HG03469 (cell line): ENCODE measurements around the gene FAM13A.

ENCODE experiments used
- ATAC-seq: cut with Tn5 transposase; IDR thresholded peaks from one replicate; pipeline ENCODE4 v1.9.1; 2021; ENCODE audit warnings: mild to moderate bottlenecking, moderate library complexity, moderate number of reproducible peaks; ENCODE audit not compliant: unreplicated experiment

The FAM13A gene

GRCh38 chr4:88754796-88755195, 302.2 kb downstream of the FAM13A start:
- no peak for ATAC-seq

GRCh38 chr4:88753658-88754571, 303.1 kb downstream of the FAM13A start:
- no peak for ATAC-seq

GRCh38 chr4:88752754-88753153, 304.2 kb downstream of the FAM13A start:
- no peak for ATAC-seq

DNA sequence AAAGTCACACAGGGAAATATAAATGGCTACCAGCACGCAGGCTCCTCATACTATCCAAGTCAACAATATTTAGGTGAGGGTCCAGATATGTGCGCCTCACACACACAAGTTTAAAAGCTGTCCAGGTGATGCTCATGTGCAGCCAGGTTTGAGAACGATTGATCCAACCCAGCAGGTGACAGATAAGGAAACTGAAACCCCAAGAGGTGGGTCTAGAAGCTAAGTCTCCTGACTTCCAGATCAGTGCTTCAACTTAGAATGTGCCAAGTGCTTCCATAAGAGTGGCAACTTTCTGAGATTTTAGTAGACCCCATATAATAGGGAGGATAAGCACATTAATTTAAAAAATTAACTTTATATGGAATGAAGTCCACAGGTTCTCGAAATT, 304.9 kb downstream of the FAM13A start:
- ATAC-seq: no peak

- ATAC-seq: no peak
Measured at GRCh38 chr4:88751258-88752075, 305.5 kb downstream of the FAM13A start.

- no peak for ATAC-seq
Measured at GRCh38 chr4:88750369-88750768, 306.6 kb downstream of the FAM13A start.

DNA sequence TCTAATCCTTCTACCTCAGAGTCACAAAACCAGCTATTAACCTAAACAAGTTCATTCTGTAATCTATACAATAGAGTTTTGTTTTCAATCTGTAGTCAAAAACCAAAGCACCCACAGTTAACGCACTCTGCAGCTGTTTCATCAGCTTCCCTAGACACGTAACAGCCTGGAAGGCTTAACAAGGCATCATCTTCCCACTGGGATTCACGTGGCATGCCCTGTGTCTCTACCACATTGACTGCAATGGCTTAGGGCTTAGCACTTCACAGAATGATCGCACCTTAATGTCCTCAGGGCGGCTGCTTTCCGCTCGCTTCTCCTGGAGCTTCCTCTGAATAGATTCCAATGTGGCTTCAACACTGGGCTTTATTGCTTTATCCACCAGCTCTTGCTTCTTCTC, 309.6 kb downstream of the FAM13A start:
- no peak for ATAC-seq

DNA sequence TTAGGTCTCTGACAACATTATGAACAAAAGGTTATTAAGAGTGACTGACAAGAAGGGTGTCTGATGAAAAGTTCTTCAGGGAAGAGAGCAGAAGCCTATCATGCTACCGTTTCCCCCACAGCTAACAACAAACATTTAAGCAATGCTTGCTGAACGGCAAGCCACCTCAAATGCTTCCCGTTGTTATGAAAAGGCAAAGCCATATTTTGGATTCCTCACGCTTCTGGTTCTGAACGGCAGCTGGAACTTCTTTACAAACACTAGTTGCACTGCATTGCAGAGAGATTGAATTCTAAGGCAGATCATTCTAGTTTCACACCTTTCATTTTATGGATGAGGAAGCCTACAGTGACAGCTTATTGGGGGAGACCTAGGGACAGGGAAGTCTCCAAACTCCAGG, 310.8 kb downstream of the FAM13A start:
- ATAC-seq: no peak

GRCh38 chr4:88745581-88746163, 311.3 kb downstream of the FAM13A start:
- no peak for ATAC-seq

DNA sequence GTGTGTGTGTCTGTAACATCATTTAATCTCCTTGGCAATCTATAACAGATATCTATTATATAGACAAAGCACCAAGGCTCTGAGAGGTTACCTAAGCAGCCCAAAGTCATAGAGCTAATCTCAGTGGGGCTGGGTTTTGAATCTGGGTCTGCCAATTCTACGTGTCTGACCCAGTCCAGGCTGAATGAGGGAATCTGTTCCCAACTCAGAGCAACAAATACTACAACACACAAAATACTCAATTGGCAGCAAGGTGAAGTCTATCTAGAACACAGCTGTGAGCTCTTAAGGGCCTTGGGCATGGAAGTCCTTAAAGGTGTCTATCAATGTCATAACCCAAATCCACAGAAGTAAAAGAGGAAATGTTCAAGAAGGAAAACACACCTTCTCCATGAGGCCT, 311.8 kb downstream of the FAM13A start:
- ATAC-seq: no peak

DNA sequence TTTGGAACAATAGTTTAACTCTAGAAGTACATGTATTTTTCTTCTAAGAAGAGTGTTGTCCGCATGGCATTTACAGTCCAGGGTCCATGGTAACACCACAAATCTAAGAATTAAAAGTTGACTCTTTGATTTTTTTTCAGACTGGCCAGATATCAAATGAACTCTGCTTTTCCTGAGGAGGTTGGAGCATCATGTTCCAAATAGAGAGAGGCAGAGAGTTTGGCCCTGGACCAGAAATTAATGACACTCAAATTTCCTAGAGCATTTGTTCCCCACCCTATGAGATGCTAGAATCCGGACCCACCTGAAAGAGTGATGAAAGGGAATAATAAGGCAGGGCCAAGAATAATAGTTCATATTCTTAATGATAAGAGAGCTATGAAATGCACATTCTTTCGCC, 312.4 kb downstream of the FAM13A start:
- no peak for ATAC-seq

DNA sequence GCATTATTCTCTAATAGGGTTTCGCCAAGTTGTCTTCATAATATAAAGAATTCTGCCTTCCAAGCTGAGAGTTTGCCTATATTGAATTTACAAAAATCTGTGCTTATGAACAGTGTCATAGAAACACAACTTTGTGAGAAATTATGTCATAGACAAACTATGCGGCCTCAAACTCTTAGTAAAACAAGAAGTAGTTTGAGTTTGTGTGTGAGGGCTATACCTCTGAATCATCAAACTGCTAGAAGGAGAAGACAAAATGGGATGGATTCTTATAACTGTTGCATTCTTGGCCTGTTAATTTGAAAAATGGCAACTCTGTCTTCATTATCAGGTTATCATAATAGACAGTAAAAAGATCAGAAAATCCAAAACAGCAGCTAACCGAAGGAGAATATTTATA, 313.3 kb downstream of the FAM13A start:
- ATAC-seq: no peak

- no peak for ATAC-seq
Measured at GRCh38 chr4:88742561-88742960, 314.4 kb downstream of the FAM13A start.

- no peak for ATAC-seq
Measured at GRCh38 chr4:88738180-88738579, 318.8 kb downstream of the FAM13A start.

GRCh38 chr4:88737307-88737941, 319.6 kb downstream of the FAM13A start:
- ATAC-seq: peak; percentile 77

GRCh38 chr4:88736264-88736663, 320.7 kb downstream of the FAM13A start:
- ATAC-seq: no peak

- ATAC-seq: no peak
Measured at GRCh38 chr4:88735564-88735963, 321.4 kb downstream of the FAM13A start.

DNA sequence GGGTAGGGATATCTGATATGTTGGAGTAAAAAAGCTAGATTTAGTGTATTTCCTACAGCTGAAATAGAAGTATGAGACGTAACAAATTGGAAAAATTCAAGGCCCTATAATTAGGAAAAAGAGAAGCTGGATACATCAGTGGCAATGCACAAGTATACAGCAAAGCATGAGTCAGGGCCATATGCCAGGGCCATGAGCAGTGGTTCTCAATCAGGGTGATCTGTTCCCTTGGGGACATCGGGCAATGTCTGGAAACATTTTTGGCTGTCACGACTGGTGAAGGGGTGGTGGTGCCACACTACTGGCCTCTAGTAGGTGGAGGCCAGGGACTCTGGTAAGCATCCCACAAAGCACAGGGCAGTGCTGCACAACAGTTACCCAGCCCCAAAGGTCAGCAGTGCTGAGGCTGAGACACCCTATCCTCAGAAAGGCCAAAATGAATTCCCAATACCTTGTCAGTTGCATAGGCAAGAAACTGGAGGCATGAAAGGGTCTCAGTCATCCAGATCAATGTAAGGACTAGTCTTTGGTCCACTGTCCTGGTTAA, 322.5 kb downstream of the FAM13A start:
- no peak for ATAC-seq

DNA sequence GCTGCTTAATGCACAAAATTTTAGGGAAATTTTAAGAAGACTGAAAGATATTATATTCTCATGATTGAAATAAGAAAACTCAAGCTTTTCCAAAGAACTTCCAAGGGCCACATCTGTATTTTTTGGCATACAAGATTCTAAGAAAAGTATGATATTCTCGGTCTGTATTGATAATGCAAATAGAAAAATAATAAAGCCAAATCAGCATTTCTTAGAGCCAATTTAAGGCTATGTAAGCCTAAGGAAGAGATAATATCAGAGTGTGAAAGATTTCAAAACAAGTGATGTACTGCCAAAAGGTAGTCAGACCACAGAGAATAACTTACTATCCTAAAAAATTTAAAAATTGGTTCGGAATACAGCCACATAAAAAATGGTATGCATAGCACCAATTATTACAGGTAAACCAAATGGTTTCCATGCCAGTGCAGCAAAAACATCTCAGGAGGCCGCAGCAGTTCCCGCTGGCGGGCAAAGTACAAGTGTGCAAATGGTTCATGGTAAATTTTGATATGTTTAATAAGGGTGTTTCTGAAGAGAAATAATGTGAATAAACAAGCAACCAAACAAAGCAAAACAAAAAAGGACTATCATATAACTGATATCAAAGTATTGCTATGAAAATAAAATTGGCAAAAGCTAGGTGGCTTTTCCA, 324.1 kb downstream of the FAM13A start:
- ATAC-seq: no peak

DNA sequence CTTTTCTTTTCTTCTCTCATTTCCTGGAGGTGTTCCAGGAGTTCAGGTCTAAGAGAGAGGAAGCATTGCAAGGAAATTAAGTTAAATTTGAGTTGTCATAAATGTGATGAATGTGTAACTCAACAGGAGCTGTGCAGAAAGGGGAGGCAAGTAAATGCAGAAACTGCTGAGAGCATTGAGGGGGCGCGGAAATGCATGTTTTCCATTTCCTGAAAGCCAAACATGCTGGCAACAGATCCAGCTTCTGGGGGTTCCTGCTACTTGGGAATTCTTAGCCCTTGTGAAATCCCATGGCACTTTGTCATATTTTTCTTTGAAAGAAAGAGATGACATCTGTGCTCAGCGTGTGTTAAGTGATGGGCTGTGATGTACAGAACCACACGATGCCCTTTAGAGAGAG, 325.6 kb downstream of the FAM13A start:
- ATAC-seq: no peak
